Measurements from ENCODE around the gene SETSIP. TPM values are rescaled to one million over a fixed set of nuclear protein-coding genes. Genes with fewer than 3 reads are reported as not detected.

SETSIP gene
- total and polyA plus RNA-seq, 7 donors: 0.10 TPM; not detected in 6

DNA sequence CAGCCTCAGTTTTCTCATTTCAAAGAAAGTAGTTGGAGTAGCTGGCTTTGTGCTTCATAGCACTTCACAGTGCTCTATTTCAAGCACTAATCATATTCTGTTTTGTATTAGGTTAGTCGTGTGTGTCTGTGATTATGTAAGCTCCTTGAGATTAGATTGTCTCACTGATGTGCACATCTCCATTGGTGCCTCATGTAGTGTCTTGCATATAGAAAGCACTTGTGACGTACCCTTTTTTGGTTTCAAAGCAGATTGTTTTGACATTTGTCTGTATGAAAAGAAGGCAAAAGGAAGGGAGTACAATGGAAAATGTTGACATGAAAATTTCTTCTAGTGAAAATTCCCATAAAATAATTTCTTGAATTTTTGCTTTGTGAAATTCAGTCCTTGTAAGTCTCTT lies 18.9 kb upstream of the SETSIP start:
- H3K9me3 ChIP-seq: no peaks in the 10 kb centered on the region
- TF ChIP-seq POLR2AphosphoS5 (IDR thresholded peaks at IDR 0.05) (no peak), POLR2A (IDR thresholded peaks at IDR 0.05) (no peak), EP300 (IDR thresholded peaks at IDR 0.05) (no peak)
- TF ChIP-seq, protein P1, sequence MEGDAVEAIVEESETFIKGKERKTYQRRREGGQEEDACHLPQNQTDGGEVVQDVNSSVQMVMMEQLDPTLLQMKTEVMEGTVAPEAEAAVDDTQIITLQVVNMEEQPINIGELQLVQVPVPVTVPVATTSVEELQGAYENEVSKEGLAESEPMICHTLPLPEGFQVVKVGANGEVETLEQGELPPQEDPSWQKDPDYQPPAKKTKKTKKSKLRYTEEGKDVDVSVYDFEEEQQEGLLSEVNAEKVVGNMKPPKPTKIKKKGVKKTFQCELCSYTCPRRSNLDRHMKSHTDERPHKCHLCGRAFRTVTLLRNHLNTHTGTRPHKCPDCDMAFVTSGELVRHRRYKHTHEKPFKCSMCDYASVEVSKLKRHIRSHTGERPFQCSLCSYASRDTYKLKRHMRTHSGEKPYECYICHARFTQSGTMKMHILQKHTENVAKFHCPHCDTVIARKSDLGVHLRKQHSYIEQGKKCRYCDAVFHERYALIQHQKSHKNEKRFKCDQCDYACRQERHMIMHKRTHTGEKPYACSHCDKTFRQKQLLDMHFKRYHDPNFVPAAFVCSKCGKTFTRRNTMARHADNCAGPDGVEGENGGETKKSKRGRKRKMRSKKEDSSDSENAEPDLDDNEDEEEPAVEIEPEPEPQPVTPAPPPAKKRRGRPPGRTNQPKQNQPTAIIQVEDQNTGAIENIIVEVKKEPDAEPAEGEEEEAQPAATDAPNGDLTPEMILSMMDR (IDR thresholded peaks at IDR 0.05): no peak
- intact Hi-C loops (cut with DNase I): no loop called here
- 57 to 77% methylated on average over 2 of the region's 2 CpGs for WGBS, 2 donors
- H3K27me3 ChIP-seq: no peaks in the 10 kb centered on the region
- no peak for DNase-seq
- no peak overlapping the region for H3K27ac ChIP-seq
- no peaks in the 10 kb centered on the region for H3K4me1 ChIP-seq
- peaks cover 0 to 9% (median 0%) of the 10 kb centered on the region in 4 donors for H3K36me3 ChIP-seq
- H3K4me3 ChIP-seq: no peak overlapping the region

DNA sequence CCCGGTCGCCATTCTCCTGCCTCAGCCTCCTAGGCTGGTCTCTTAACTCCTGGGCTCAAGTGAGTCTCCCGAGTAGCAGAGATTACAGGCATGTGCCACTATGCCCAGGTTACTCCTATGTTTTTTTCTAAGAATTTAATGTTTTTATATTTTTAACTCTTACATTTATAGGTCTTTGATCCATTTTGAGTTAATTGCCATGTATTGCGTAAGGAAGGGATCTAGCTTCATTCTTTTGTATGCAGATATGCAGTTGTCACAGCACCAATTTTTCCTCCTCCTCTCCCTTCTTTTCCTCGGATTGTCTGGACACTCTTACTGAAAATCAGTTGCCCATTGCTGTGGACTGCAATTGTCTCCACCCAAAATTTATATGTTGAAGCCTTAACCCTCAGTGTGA lies 16.4 kb upstream of the SETSIP start:
- H3K4me3 ChIP-seq: no peak overlapping the region
- TF ChIP-seq, protein P1 (IDR thresholded peaks at IDR 0.05): no peak
- TF ChIP-seq POLR2A (IDR thresholded peaks at IDR 0.05) (no peak), EP300 (IDR thresholded peaks at IDR 0.05) (no peak), POLR2AphosphoS5 (IDR thresholded peaks at IDR 0.05) (no peak)
- intact Hi-C loops (cut with DNase I): no loop called here
- no peaks in the 10 kb centered on the region for H3K27me3 ChIP-seq
- WGBS, 2 donors: 95 to 96% methylated on average over 5 of the region's 5 CpGs
- H3K9me3 ChIP-seq: peaks cover 0 to 2% (median 0%) of the 10 kb centered on the region in 4 donors
- no peaks in the 10 kb centered on the region for H3K4me1 ChIP-seq
- no peak for DNase-seq
- H3K27ac ChIP-seq: no peak overlapping the region
- H3K36me3 ChIP-seq: peaks cover 0 to 9% (median 0%) of the 10 kb centered on the region in 4 donors

DNA sequence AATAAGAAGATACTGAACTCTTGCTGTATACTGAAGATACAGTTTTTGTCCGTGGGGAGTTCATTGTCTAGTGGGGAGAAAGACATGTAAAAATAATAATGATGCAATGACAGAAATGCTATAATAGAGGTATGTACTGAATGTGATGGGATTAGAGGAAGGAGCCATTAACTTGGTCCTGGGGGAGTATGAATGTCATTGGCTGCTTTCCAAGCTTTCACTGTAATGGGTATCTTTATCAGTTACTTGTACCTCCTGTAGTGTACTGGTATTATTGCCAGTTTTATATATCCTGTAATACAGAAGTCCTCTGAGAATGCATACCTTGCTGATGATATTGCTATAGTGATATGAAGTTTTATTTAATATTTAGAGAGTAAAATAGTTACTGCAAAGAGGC lies 12.3 kb upstream of the SETSIP start:
- H3K4me1 ChIP-seq: no peaks in the 10 kb centered on the region
- no peaks in the 10 kb centered on the region for H3K27me3 ChIP-seq
- TF ChIP-seq EP300 (IDR thresholded peaks at IDR 0.05) (no peak), POLR2A (IDR thresholded peaks at IDR 0.05) (no peak), POLR2AphosphoS5 (IDR thresholded peaks at IDR 0.05) (no peak)
- TF ChIP-seq, protein P1 (IDR thresholded peaks at IDR 0.05): no peak
- peaks cover 7 to 15% (median 13%) of the 10 kb centered on the region in 4 donors for H3K9me3 ChIP-seq
- no peak for DNase-seq
- intact Hi-C loops (cut with DNase I): no loop called here
- no peak overlapping the region for H3K27ac ChIP-seq
- H3K36me3 ChIP-seq: peaks cover 0 to 9% (median 0%) of the 10 kb centered on the region in 4 donors
- H3K4me3 ChIP-seq: no peak overlapping the region
- WGBS, 2 donors: 90 to 93% methylated on average over 1 of the region's 1 CpG

DNA sequence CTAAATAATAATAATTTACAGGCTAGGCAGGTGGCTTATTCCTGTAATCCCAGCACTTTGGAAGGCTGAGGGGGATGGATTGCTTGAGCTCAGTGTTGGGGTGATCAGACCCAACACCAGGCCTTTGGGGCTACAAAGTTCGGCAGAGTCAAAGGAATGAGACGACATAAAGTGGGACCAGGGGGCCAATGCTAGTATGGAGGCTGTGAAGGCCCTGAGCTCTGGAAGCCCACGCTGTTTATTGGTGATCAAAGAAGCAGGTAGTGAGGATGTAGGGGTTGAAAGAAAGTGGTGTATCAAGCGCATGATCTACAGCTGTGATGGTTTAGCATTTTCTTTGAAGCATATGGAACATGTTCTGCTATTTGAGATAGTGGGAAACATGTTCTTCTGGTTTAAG lies 10.5 kb upstream of the SETSIP start:
- intact Hi-C loops (cut with DNase I): no loop called here
- H3K36me3 ChIP-seq: peaks cover 0 to 9% (median 0%) of the 10 kb centered on the region in 4 donors
- H3K27me3 ChIP-seq: no peaks in the 10 kb centered on the region
- H3K4me3 ChIP-seq: no peak overlapping the region
- TF ChIP-seq EP300 (IDR thresholded peaks at IDR 0.05) (no peak), POLR2A (IDR thresholded peaks at IDR 0.05) (no peak)
- 97% methylated on average over 4 of the region's 4 CpGs for WGBS, 2 donors
- DNase-seq: no peak
- H3K27ac ChIP-seq: no peak overlapping the region
- peaks cover 0 to 8% (median 2%) of the 10 kb centered on the region in 4 donors for H3K4me1 ChIP-seq
- H3K9me3 ChIP-seq: peaks cover 7 to 15% (median 13%) of the 10 kb centered on the region in 4 donors

DNA sequence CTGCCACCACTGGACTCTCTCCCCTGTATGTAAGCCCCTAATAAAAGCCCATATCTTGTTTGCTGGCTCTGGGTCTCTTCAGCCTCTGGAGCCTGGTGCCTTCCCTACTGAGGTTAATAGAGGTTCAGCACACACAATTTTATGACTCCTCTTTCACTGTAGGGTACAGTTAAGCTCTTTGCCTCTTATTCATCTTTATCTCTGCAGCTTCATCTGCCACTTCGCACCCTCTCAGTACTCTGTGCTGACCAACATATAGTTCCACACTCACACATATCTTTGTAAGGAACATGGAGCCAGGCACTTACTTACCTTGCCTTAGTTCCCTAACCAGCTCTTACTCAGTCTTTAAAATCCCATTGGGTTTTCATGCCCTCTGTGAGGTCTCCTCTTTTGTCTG lies 9.4 kb upstream of the SETSIP start:
- Histone ChIP-seq H3K27me3 (no peaks in the 10 kb centered on the region), H3K9me3 (peaks cover 7 to 15% (median 13%) of the 10 kb centered on the region in 4 donors), H3K27ac (no peak overlapping the region), H3K36me3 (peaks cover 0 to 3% (median 0%) of the 10 kb centered on the region in 4 donors), H3K4me1 (peaks cover 0 to 8% (median 4%) of the 10 kb centered on the region in 4 donors), H3K4me3 (no peak overlapping the region)
- intact Hi-C loops (cut with DNase I): no loop called here
- DNase-seq: no peak
- no peak for TF ChIP-seq POLR2AphosphoS5 (IDR thresholded peaks at IDR 0.05)
- no peak for TF ChIP-seq POLR2A (IDR thresholded peaks at IDR 0.05)
- TF ChIP-seq, protein P1 (IDR thresholded peaks at IDR 0.05): no peak
- no peak for TF ChIP-seq EP300 (IDR thresholded peaks at IDR 0.05)
- WGBS, 2 donors: 97 to 100% methylated on average over 1 of the region's 1 CpG
